GM12864 (cell line): ENCODE data around the gene TMEM59.

ENCODE experiments used
- DNase-seq: peaks from one replicate; pipeline ENCODE4 v3.0.0-alpha.2; 2011; ENCODE audit warnings: low read depth
- H3K4me3 ChIP-seq: 2 replicates; pipeline ENCODE4 v1.5.1; 2011; ENCODE audit warnings: mild to moderate bottlenecking, low read depth, low read length, control low read depth
- TF ChIP-seq, protein P1 (sequence below): IDR thresholded peaks from 2 replicates; pipeline ENCODE4 v1.5.1; 2011; ENCODE audit warnings: low read depth, mild to moderate bottlenecking, moderate library complexity, low read length, control low read depth, inconsistent platforms; ENCODE audit errors: missing control alignments

The TMEM59 gene

DNA sequence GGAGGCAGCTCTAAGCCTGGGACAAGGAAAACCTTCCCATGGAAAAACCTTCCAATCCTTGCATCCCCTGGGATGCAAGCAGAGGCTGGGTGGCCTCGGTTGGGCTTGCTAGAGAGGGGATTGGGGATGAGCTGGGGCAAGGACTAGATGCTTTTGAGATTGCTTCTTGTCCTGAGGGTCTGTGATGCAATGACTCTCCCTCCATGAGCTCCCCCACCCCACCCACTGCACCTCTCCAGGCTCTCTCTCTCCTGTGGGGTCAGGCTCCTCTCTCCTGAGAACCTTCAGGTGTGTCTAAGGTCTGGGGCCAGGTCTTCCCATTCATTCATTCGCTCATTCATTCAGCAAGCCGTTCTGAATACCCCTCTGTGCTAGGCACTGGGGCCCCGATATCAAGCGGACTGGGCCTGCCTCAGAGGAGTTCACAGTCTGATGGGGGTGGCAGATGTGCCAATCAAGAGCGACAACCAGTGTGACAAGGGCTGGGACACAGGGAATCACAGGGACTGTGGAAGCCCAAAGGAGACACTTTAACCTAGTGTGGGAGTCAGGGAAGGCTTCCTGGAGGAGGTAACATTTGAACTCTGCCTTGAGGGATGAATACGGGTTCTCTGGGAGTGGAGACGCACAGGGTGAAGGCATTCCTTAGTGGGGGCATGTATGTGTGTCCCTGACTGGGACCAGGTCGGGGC lies 41.5 kb downstream of the TMEM59 start:
- no peak overlapping the region for H3K4me3 ChIP-seq
- DNase-seq = no peak
- TF ChIP-seq, protein P1, sequence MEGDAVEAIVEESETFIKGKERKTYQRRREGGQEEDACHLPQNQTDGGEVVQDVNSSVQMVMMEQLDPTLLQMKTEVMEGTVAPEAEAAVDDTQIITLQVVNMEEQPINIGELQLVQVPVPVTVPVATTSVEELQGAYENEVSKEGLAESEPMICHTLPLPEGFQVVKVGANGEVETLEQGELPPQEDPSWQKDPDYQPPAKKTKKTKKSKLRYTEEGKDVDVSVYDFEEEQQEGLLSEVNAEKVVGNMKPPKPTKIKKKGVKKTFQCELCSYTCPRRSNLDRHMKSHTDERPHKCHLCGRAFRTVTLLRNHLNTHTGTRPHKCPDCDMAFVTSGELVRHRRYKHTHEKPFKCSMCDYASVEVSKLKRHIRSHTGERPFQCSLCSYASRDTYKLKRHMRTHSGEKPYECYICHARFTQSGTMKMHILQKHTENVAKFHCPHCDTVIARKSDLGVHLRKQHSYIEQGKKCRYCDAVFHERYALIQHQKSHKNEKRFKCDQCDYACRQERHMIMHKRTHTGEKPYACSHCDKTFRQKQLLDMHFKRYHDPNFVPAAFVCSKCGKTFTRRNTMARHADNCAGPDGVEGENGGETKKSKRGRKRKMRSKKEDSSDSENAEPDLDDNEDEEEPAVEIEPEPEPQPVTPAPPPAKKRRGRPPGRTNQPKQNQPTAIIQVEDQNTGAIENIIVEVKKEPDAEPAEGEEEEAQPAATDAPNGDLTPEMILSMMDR = no peak

DNA sequence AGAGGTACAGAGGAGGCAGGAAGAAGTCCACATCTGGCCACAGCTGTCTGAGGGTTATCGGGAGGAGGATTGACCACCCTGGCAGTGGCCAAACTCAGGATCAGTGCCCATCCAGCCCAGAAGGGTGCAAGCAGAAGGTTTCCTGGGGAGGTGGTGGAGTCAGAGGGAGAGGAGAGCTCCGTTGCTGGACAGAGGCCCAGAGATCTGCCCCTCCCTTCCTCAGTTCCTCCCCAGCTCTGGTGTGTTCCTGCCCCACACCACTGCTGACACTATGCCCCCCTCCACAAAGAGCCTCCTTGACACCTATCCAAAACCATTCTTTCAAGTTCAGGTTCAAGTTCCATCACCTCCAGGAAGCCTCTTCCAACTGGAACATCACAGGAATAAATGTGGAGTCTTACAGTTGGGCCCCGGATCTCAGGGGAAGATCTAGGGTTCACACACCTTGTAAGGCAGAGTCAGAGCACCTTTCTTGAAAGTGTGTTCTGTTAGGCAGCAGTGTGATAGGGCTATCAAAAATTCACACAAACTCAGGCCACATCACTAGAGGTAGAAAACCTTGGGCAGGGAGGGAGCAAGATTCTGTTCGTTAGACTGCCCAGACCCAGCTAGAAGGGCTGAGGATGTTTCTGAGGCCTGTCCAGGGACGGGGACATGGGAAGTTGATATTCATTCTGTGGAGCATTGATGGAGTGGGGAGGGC lies 42.4 kb downstream of the TMEM59 start:
- no peak overlapping the region for H3K4me3 ChIP-seq
- DNase-seq = no peak
- TF ChIP-seq, protein P1 = no peak

- no peak for DNase-seq
- no peak overlapping the region for H3K4me3 ChIP-seq
- TF ChIP-seq, protein P1 = no peak
These were observed 43.6 kb downstream of the TMEM59 start for GRCh38 chr1:54009406-54009805.

- no peak overlapping the region for H3K4me3 ChIP-seq
- DNase-seq = no peak
- TF ChIP-seq, protein P1 = no peak
These were observed 44.1 kb downstream of the TMEM59 start for GRCh38 chr1:54008876-54009275.

GRCh38 chr1:54007613-54008012 lies 45.4 kb downstream of the TMEM59 start:
- TF ChIP-seq, protein P1 = no peak
- H3K4me3 ChIP-seq = no peak overlapping the region
- DNase-seq = no peak

DNA sequence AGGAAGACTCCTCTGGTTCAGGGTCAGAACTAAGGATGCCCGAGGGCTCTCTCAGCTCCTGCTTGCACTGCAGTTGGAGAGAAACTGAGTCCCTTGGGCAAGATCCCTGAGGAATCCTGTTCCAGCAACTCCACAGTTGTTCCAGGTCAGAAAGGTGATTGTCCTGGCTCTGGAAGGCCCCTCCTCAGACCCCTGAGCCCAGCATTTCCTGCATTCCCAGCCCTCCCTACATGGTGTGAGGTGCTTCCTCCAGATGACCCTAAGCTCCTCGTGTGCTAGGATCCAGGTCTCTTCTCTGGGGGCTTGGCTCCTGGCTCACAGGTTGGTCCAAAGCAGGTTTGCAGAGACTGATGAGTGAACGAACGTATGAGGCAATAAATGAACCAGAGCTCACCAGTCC lies 46.5 kb downstream of the TMEM59 start:
- no peak for DNase-seq
- H3K4me3 ChIP-seq = no peak overlapping the region

More for the DNA sequence above, 46.5 kb downstream of the TMEM59 start:
- TF ChIP-seq, protein P1 = no peak
